Fibroblast of the aortic adventitia (primary cell): Measurements from ENCODE around the gene UGT1A3. TPM values are rescaled to one million over a fixed set of nuclear protein-coding genes. Genes with fewer than 3 reads are reported as not detected.

ENCODE experiments used
- DNase-seq: peaks from one replicate; pipeline ENCODE4 v3.0.0-alpha.2; 2010; ENCODE audit warnings: low read depth
- H3K4me3 ChIP-seq: 2 replicates; pipeline ENCODE4 v1.5.1; 2011; ENCODE audit warnings: low read depth, mild to moderate bottlenecking, control low read depth, low read length, moderate library complexity
- total RNA-seq: library from RNA; depleted of rRNA; stranded (reverse); fragments of >200 nt; gene quantifications from 2 replicates; pipeline ENCODE4 v1.2.3, GENCODE V29; 2012; ENCODE audit warnings: low replicate concordance
- TF ChIP-seq, protein P1 (sequence below): IDR thresholded peaks from 2 replicates; pipeline ENCODE4 v1.5.1; 2011; ENCODE audit warnings: mild to moderate bottlenecking, low read length, control low read depth, inconsistent platforms; ENCODE audit not compliant: insufficient read depth

Gene UGT1A3
- total RNA-seq, 1 donor = not detected

DNA sequence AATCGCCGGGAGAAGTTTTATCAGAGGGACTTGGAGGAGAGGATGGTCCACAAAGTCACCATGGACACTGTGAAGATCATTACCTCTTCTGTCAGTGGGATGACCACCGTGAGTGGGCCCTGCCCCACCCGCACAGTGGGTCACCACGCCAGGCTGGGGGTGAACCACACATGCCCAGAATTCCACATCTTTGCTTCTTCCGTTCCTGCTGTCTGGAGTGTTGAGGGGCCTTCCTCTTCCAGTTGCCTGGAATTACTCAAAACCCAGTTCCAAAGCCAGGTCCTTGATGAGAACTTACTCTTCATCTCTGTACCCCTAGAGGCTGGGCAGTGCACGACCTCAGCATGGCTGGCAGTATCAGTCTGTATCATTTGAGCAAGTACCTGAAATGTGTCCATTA is 71.4 kb downstream of the UGT1A3 start:
- no peak for DNase-seq
- TF ChIP-seq, protein P1, sequence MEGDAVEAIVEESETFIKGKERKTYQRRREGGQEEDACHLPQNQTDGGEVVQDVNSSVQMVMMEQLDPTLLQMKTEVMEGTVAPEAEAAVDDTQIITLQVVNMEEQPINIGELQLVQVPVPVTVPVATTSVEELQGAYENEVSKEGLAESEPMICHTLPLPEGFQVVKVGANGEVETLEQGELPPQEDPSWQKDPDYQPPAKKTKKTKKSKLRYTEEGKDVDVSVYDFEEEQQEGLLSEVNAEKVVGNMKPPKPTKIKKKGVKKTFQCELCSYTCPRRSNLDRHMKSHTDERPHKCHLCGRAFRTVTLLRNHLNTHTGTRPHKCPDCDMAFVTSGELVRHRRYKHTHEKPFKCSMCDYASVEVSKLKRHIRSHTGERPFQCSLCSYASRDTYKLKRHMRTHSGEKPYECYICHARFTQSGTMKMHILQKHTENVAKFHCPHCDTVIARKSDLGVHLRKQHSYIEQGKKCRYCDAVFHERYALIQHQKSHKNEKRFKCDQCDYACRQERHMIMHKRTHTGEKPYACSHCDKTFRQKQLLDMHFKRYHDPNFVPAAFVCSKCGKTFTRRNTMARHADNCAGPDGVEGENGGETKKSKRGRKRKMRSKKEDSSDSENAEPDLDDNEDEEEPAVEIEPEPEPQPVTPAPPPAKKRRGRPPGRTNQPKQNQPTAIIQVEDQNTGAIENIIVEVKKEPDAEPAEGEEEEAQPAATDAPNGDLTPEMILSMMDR = no peak
- H3K4me3 ChIP-seq = no peak overlapping the region

DNA sequence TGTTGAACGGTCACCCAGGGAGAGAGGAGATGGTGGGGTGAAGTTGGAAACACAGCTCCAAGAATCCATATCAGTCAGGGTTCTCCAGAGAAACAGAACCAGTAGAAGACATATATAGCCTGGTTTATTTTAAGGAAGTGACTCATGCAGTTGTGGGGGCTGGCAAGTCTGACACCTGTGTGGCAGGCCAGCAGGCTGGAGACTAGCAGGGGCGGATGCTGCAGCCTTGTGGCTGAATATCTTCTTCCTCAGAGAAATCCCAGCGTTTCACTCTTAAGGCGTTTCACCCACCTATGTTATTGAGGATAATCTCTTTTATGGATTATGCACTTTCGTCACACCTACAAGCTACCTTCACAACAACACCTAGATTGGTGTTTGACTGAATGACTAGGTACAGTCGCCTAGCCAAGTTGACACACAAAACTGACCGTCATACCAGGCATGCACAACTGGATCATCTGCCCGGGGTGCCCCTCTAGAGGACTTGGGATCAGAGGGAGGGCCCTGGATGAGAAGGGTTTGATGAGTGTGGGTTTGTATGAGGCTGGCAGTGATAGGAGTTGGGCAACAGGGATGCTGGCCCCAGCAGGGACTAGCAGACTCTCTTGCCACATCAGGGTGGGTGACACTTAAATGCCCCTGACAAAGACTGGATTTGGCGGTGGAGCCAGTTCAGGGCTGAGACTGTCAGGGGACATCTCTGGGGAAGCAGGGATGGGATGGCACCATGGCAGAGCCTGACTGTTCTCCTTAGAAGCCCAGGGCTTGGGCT is 72.7 kb downstream of the UGT1A3 start:
- H3K4me3 ChIP-seq = no peak overlapping the region
- DNase-seq = peak; percentile 12
- TF ChIP-seq, protein P1 = no peak

DNA sequence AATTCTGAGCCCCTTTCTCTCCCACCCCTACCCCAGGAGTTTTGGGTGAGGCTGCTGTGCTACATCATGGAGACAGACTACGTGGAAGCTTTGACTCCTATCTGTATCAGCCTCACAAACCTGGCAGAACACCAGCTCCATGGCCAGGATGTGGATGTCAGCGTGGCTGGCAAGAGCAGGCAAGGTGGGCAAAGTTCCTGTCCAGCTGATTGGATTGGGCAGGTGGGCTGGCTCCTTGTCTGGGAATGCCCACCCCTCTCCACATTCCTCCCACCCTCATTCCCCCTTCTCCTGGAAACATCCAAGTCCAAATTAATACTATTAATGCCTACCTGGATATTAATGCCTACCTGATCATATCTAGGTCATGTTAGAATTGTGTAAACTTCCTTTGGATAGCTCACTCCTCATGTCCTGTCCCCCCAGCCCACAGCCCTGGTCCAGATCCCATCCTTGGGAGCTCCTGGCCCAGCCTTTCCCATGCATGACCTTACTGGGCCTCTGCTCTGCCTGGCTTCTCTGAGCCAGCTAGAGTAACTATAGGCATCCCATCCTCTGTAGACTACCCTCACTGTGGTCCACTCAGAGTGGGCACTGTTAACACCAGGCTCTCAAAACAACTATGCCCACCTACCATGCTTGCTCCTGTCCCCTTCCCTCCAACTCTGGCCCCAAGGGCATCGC is 73.4 kb downstream of the UGT1A3 start:
- TF ChIP-seq, protein P1 = no peak
- no peak for DNase-seq
- no peak overlapping the region for H3K4me3 ChIP-seq

DNA sequence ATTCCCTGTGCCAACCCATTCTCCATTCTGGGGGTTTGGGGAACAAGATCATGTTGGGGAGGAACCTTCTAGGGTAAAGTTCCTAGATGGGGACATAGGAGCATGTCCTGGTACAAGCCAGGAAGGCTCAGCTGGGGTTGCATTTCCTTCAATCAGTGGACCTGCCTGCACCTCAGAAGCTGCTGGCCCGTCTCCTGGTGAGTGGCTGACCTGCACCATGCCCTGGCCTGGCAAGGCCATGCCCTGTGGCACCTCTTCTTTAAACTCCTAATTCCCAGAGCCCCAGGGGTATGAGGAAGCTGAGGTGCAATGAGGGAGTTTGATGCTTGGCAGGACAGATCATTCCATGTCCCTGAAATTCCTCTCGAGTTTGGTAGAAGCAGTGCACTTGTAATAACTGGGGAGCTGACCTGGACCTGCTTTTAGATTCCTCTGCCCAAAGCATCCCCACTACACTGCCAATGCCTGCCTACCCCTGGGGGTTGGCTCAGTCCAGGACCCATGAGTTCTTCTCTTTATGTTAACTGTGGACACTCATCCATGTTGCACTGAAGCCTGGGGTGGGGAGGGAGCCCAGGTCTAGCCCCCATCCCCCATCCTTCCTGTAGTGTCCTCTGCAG is 74.6 kb downstream of the UGT1A3 start:
- DNase-seq = no peak
- TF ChIP-seq, protein P1 = no peak
- H3K4me3 ChIP-seq = no peak overlapping the region

DNA sequence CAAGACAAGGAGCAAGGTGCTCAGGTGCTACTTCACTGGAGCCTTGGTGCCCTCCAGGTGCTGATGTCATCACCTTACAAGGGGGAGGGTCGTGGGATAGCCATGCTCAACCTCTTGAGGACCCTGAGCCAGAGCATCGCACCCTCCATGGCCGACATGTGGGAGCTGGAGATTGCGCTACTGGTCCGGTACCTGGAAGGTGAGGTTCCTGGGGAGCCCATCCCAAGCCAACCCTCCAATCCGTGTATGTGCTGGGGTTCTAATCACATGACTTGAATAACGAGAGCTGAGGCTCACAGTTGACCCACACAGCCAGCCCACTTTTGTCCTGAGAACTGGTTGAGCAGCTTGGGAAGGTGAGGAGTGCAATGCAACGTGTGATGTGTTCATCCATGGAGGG is 75.2 kb downstream of the UGT1A3 start:
- TF ChIP-seq, protein P1 = no peak
- no peak for DNase-seq
- no peak overlapping the region for H3K4me3 ChIP-seq

DNA sequence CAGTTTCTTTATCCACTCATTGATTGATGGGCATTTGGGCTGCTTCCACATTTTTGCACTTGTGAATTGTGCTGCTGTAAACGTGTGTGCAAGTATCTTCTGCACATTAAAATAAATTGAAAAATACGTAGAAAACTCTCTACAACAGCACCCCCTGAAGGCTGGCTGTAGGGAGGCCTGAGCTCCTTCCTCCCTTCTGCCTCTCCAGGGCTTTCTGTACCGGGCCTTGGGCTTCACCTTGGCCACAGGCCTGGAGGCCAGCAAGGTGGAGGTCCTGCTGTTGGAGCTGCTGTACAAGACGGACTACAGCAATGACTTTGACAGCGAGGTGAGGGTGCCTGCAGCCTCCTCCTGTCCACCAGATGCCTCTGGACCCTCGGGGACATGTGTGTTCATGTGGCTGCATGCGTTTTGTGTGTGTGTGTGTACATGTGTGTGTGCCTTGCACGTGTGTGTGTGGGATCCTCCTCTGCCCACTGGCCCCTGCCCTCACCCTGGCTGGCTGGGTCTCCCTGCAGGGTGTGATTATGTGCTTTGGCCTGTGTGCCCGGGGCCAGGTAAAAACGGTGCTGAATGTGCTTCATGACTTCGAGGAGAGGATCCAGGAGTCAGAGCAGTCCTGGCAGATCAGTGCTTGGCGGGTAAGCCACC is 78.5 kb downstream of the UGT1A3 start:
- no peak for DNase-seq
- TF ChIP-seq, protein P1 = peak; percentile 1
- no peak overlapping the region for H3K4me3 ChIP-seq
